GM21367 (cell line): ENCODE measurements around the gene CEP131.

Experiments
- ATAC-seq: cut with Tn5 transposase; IDR thresholded peaks from one replicate; pipeline ENCODE4 v1.9.1; 2021; ENCODE audit not compliant: unreplicated experiment

The CEP131 gene

DNA sequence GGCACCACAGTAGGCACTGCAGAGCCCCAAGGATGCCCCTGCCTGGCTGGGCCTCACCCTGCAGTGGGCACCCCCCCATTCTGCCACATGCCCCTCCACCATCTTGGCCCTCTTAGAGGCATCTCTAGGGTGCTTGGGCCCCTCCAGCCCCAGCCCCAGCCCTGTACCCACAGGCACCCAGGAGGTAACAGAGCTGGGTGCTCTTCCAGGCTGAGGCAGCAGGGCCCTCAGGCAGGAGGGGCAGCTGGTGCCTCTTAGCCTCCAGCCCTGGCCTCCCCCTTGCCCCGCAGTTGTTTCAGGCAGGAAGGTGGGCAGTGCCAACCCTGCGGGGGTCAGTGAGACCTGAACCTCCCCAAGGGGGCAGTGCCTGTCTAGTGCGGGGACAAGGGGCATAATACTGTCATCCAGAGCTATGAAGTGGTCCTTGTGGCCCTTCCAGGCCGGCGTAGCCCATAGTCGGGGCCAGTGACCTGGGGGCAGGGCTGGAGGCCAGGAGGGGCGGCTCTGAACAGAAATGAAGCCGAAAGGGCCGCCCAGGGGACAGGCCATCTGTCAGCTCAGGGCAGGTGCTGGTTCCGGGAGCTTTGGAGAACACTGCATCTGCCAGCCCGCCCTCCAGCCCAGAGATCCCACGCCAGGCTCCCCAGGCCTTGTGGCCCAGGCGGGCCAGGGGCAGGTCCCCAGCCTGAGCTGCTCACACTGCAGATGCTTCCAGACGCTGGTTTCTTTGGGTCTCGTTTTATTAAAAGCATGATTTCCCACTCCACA is 51.9 kb downstream of the CEP131 start:
- no peak for ATAC-seq

DNA sequence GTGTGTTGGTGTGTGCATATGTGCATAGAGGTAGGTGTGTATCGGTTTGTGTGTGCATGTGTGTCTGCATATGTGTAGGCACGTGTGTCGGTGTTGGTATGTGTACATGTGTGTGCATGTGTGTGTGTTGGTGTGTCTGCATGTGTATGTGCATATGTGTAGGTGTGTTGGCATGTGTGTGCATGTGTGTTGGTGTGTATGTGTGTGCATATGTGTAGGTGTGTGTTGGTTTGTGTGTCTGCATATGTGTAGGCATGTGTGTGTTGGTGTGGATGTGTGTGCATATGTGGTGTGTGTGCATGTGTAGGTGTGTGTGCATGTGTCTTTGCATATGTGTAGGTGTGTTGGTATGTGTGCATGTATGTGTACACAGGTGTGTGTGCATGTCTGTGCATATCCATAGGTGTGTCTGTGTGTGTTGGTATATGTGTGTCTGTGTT is 52.9 kb downstream of the CEP131 start:
- ATAC-seq, result no peak

DNA sequence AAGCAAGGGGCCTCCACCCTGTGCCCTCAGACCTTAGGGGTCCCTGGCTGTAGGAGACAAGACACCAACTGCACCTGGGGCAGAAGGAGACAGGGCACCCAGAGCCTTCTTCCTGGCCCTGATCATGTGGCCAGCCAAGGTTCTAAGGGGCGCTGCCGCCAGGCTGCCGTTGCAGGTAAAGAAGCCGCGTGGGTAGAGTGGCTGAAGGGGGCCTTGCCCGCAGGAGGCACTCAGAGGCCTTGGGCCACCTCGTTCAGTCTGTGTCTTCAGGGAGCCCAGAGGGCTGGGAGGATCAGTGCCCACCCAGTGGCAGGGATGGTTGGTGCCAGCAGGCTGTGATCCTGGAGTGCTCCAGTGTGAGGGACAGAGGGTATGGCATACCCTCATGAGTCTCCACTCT is 55.1 kb downstream of the CEP131 start:
- no peak for ATAC-seq

DNA sequence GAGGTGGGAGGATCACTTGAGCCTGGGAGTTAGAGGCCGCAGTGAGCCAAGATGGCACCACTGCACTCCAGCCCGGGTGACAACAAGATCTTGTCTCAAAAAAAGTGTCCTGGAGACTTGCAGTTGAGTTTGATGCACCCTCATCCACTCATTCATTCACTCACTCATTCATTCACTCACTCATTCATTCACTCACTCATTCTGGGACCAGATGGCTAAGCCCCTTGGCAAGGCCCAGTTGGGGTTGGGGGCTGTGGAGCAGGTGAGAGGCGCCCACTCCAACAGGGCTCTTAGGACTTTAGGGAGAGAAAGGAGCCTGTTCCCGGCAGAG is 55.6 kb downstream of the CEP131 start:
- no peak for ATAC-seq

DNA sequence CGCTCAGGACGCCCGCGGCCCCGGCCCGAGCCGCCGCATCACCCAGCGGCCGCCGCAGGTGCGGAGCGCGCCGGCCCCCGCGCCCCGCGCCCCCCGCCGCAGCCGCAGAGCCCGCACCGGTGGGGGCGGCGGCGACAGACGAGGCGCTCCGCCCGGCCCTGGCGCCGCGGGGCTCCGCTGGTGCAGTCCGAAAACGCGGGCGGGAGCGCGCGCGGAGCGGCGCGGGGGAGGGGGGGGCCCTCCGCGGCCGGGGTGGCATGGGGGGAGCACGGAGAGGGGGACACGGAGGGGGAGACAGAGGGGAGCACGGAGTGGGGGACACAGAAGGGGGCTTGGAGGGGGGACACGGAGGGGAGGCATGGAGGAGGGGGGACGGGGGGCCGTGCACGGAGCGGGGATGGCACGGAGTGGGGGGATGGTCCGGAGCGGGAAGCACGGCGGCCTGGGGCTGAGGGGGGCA is 56.7 kb downstream of the CEP131 start, which contains the start of gene AATK:
AATK (minus strand) TSS at position 189 of the 460 bp plus-strand sequence. CDS start 229 bp downstream, outside the sequence.
- no peak for ATAC-seq

DNA sequence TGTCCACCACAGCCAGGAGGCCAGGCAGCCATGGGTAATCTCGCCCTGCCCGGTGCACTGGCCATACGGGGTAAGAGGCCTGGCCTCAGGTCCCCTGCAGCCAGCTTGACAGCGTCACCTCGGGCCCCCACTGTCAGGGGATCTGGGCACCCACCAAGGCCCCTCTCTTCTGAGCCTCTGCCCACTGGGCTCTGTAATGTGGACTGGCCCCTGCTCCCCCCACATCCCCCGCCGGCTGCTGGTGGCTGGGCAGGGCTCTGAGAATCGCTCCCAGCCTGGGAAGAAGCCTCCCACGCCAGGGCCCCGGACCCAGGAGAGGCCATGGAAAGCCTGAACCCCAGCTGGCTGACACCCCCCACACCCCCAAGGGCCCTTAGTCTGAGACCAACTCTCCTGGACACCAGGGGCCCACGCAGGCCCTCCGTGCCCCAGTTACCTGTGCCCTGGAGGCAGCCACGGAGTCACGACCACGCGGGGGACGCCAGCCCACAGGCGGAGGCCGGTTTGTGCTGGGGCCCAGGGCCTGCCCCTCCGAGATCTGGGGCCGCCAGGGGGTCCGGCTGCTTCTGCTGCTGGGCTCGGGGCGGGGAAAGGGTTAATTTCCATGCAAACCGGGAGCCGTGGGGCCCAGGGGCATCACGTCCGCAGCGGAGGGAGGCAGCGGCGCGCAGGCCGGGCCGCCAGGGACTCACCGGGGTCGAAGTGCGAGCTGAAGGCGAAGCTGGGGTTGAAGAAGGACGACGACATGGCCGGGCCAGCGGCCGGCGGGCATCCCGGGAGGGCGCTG is 57.3 kb downstream of the CEP131 start, which contains the start of gene PVALEF:
PVALEF (plus strand) TSS at position 262 of the 787 bp plus-strand sequence. CDS start 15,720 bp downstream, outside the sequence.
- ATAC-seq, result no peak

DNA sequence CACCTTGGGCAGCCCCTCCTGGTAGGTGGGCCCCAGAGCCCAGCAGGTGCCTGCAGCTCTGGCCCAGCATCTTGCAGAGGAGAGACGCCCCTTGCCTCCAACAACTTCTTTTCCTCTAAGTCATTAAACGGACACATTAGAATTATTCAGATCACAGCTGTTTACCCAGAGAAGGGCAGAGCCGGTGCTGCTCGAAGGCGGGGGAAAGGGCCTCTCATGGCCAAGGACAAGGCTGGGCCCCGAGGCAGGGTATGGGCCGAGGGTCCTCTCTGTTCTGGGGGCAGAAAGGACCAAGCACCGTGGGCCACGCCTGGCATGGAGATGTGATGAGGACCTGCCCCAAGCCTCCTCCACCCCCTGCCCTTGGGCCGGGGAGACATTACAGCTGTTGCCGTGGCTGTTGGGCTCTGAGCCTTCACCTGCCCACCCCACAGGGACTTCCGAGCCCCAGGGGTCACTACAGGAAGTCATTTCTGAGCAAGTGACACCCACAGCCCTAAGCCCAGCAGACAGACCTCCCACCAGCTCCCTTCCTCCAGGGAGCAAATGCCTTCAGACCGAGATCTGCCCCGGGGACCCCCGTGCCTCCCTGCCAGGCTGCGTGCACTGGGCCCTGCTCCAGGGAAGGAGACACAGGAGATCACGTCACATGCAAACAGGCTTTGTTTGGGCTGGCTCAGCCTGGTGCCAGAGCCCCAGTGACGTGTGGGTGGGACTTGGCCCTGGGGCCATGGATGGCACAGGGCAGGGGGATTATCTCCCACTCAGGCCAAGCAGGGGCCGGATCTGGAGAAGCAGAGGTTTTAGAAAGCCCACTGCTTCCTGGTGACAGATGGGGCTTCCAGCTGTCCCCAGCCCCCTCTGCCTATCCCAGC is 58.2 kb downstream of the CEP131 start:
- no peak for ATAC-seq

DNA sequence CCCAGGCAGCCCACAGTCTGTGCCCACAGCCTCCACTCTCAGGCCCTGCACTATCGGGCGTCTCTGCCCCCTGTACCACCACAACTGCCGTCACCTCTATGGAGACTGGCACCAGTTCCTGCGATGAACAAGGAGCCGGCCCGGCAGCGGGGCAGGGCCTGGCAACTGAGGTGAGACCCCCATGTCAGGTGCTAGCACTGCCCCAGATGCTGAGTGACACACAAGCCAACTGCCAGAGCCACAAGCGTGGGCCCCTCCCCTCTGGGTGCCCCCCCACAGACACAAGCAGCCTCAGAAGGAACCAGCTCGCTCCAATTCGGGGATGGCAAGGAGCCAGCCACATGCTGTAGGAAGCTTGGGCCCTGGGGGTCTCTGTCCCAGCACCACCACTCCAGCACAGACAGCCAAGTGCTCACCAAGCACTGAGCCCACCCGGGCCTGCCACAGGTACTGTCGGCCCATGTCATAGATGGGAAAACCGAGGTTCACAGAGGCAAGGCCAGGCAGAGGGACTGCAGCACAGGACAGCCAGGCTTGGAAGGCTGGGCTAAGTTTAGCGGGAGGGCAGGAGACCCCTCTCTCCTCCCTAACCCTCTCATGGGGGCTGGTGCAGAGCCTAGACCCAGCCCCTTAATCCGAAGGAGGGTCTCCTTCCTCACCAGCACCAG is 58.9 kb downstream of the CEP131 start:
- ATAC-seq, result no peak

DNA sequence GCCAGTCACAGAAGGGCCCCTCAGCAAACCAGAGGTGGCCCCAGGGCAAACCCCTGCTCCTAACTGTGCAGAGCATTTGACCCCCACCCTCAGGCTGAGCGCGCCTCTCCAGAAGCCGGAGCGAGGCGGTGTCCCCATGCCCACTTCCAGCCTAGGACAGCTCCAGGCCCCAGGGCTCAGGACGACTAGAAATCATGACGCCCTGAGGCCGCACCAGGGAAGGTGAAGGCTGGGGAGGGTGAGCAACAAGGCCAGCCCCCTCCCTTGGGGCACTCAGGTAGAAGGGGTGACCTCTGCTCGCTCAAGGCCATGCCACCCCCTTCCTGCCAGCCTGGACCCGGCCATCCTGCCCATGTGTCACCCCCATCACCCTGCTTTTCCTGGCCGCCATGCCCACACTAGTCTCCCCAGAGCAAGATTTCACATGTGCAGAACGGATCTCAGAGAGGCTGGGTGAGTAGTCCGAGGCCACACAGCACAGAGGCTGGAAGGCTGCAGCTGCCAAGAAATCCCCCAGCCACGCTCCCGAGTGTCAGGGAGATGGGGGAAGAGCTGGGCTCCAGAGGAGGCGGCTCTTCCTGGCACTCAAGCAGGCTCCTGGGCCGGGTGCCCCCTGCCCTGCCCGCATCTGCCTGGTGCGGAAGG is 59.6 kb downstream of the CEP131 start:
- ATAC-seq, result no peak

DNA sequence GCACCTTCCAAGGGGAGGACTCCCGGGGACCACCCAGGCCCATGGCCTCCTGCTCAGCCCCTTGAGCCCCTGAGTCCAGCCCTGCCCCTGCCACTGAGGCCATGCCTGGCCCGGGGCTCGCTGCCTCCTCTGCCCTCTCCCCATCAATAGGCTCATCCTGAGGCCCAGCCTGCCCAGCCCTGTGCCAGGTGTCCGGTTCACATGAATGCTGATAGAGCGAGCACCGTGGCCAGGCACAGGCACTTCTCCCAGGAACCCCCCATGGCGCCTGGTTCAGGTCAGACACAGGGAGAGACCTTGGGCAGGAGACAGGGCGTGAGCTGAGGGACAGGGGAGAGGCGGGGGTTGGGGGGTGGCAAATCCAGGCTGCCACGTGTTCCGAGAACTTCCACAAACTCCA is 60.3 kb downstream of the CEP131 start:
- no peak for ATAC-seq

DNA sequence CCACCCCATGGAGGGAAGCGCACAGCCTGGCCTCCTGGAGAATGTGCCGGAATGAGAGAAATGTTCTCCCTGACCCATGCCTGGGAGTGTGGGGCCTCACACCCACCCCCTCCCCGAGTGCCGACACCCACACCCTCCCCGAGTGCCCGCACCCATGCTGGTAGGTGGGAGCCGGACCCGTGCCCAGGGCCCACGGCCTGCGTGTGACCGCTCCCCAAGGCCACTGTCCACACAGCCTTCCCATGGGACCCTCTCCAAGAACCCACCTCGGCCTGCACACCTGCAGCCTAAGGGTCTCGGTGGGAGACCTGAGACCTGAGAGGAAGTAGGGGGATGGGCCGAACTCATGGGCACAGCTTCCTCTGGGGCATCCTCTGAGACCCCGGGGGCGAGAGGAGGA is 60.8 kb downstream of the CEP131 start:
- no peak for ATAC-seq

DNA sequence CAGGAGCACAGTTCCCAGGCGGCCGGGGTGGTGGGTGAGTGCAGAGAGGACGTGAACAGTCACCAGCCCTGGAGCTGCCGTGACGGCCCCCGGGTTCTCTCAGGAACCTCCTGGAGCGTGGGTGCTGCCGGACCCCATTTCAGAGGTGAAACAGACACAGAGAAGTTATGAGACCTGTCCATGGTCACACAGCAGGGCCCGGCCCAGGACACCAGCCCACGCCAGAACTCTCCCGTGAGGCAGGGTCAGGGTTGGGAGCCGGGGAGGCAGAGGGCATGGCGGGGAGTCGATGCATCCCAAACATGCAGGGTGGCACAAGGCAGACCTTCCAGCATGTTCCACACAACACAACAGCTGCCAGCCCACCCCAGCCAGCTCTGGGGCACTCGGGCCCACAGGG is 61.2 kb downstream of the CEP131 start:
- ATAC-seq, result no peak

DNA sequence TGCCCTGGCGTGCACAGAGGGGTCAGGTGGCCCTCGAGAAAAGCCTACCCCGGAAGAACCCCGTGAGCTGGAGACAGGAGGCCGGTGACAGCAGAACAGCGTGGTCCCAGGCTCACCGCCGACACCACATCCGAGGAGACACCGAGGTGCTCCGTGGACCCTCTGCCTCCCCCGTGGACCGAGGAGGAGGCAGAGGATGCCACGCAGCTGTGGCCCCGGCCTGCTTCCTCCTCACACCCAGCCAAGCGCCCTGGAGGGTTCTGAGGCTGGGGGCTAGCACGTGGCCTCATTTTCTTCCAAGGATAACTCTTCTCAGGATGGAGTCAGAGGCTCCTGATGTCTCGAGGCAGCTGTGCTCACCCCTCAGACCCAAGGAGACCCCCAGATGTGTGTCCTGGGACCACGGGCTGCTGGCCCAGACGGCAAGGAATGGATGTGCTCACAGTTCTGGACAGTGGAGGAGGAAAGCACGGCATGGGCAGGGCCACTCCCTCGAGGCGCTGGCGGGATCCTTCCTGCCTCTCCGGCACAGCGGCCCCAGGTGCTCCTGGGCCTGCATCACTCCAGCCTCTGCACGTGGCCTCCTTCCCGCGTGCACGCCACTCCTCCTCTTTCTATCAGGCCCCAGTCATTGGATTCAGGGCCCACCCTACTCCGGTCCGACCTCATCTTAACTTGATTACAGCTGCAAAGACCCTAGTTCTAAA is 61.9 kb downstream of the CEP131 start:
- no peak for ATAC-seq

DNA sequence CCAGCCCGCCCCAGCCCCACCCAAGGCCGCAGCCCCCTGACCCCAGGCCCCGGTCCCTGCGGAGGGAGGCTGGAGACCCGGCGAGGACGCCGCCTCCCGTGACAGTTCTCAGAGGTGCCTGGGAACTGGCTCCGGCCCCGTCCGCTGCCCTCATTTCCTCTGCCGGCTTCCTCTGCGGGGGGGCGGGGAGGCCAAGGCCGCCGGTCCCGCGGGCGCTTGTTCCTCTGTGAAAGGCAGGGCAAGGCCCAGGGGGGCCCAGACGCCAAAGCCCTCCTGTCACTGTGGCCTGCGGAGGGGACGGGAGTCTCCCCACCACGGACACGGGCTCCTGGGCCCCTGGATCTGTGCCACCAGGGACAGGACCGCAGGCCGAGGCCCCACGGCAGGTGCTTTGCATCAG is 62.5 kb downstream of the CEP131 start:
- no peak for ATAC-seq

DNA sequence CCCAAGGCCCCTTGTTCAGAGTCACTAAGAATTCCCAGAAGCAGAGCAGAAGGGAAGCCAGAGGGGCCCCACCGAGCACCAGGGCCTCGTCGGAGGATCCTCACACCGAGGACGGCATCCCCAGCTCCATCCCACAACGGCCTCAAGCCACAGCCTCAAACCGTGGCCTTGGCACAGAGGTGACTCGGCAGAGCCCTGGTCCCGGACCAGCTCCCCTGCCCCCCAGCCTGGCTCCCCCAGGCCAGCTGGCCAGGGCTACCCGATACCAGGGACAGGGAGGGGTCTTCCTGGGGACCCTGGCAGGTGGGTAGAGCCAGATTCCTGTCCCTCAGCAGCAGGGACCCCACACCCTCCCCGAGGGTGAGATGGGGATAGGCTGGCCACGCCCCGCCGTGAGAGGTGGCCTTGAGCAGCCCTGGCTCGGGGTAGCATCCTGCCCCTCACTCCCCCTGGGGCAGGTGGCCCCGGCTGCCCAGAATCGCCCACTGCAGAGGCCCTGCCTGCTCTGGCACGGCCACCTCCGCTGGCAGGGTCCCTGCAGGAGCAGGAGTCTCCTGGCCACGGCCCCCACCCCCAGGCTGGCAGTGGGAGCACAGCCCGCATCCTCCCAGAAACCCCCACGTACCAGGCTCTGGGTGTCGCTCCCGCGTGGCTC is 63.0 kb downstream of the CEP131 start:
- no peak for ATAC-seq

DNA sequence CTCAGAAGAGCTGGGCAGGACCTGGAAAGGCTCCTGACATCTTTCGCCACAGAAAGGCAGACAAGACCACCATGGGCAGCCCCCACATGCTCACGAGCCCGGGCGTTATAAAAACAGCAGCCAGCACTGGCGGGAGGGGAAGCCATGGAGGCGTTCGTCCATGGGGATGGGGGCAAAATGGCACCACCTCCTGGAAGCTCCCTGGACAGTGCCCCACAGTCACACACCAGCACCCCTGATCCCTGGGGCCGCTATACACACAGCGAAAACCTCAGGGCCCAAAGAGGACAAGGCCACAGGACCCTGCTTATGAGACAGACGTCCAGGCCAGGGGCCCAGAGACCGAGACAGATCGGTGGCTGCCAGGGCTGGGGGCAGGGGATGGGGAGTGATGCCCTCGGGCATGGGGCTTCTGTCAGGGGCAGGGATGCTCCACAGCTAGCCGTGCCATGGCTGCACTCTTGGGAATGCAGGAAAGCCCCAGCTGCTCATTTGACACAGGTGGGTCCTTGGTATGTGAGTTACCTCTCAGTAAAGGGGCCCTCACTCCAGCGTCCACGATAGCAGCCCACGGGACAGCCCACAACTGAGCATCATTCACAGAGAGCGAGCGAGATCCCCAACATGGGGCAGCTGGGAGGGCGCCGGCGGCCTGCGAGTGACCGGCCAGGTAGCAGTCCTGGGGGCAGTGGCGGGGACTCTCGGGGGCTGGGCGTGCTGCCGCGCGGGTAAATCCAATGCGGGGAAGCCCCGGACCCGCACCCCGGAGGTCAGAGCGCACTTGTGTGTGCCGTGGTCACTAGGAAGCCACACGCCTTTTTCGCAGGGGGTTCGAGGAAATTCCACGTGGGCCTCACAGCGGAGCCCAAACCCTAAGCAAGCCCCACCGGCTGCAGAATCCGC is 63.8 kb downstream of the CEP131 start:
- no peak for ATAC-seq

DNA sequence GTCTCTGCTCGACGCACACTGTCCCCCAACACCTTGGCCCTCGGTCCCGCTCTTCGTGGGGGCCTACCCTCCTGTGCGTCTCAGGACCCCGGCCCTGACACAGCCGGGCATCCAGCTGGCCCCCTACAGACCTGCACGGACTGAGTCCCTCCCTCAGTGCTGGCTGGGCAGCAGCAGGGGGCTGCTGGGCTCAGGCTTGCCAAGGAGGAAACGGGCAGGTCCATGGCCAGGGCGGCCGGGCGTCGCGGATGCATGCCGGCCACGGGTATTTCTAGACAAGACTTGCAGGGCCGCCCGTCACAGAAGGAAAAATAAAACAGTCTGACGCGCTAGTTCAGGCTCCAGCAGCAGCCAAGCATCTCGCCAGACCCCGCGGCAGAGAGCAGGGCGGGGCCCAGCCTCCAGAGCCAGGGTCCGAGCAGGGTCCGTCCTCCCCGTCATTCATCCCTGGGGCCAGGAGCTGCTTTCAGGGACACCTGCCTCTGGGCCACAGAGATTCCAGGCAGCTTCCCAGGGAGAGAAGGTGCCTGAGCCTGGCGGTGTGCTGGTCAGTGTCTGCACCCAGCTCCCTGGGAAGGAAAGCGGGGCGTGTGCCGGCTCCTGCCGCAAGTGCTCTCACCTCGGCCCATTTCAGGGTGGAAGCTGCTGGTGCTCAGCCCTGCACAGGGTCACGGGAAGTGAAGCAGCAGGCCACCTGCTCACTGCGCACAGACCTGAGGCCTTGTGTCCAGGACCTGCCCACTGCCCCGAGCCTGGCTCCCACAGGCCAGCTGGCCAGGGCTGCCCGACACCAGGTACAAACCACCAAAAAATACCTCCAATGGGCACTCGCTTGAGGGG is 64.7 kb downstream of the CEP131 start:
- ATAC-seq, result no peak
